ENCODE results near the gene NAGLU. TPM values are rescaled to one million over a fixed set of nuclear protein-coding genes. Genes with fewer than 3 reads are reported as not detected.
"Not testable (repeated sequence)": the region's sequence is repeated elsewhere in the genome, so short reads cannot be mapped to it uniquely, and the experiment has no call there.

The NAGLU gene
- total RNA-seq, 1 experiment from 2014 or later: 12.7 TPM

GRCh38 chr17:42544874-42545283 is 8.8 kb downstream of the NAGLU start:
- no peak for DNase-seq (ENCODE audit: low read depth)

GRCh38 chr17:42545755-42546505 is 9.9 kb downstream of the NAGLU start:
- DNase-seq (ENCODE audit: low read depth): not testable (repeated sequence)

- DNase-seq (ENCODE audit: low read depth): no peak
These were observed 11.0 kb downstream of the NAGLU start for GRCh38 chr17:42547001-42547461.

- no peak for DNase-seq (ENCODE audit: low read depth)
These were observed 11.6 kb downstream of the NAGLU start for GRCh38 chr17:42547698-42548069.

GRCh38 chr17:42548070-42548837 is 12.2 kb downstream of the NAGLU start:
- DNase-seq (ENCODE audit: low read depth): no peak

GRCh38 chr17:42548993-42549755 is 13.1 kb downstream of the NAGLU start:
- DNase-seq (ENCODE audit: low read depth): no peak

GRCh38 chr17:42552736-42553135 is 16.7 kb downstream of the NAGLU start, which contains the start of gene HSD17B1:
HSD17B1 (plus strand) TSS chr17:42552923; CDS start chr17:42552934, 11 bp downstream.
- not testable (repeated sequence) for DNase-seq (ENCODE audit: low read depth)

- DNase-seq (ENCODE audit: low read depth): no peak
These were observed 17.2 kb downstream of the NAGLU start for GRCh38 chr17:42553161-42553818.

GRCh38 chr17:42553866-42554249 is 17.8 kb downstream of the NAGLU start:
- DNase-seq (ENCODE audit: low read depth): no peak

- DNase-seq (ENCODE audit: low read depth): peak; percentile 74
These were observed 18.4 kb downstream of the NAGLU start for GRCh38 chr17:42554250-42555121.

- no peak for DNase-seq (ENCODE audit: low read depth)
These were observed 19.1 kb downstream of the NAGLU start for GRCh38 chr17:42555122-42555622.

GRCh38 chr17:42555961-42556617 is 20.0 kb downstream of the NAGLU start:
- not testable (repeated sequence) for DNase-seq (ENCODE audit: low read depth)

GRCh38 chr17:42559075-42559474 is 23.0 kb downstream of the NAGLU start:
- DNase-seq (ENCODE audit: low read depth): no peak

GRCh38 chr17:42560246-42560645 is 24.2 kb downstream of the NAGLU start:
- DNase-seq (ENCODE audit: low read depth): no peak

- DNase-seq (ENCODE audit: low read depth): peak; percentile 91
These were observed 25.9 kb downstream of the NAGLU start, which contains the start of gene COASY for GRCh38 chr17:42561897-42562387. COASY (plus strand) TSS chr17:42562148; CDS start chr17:42562623, 475 bp downstream.

GRCh38 chr17:42562388-42563142 is 26.5 kb downstream of the NAGLU start:
- no peak for DNase-seq (ENCODE audit: low read depth)

- DNase-seq (ENCODE audit: low read depth): no peak
These were observed 27.1 kb downstream of the NAGLU start for GRCh38 chr17:42563143-42563509.

- peak; percentile 75 for DNase-seq (ENCODE audit: low read depth)
These were observed 27.5 kb downstream of the NAGLU start for GRCh38 chr17:42563543-42563942.

GRCh38 chr17:42563950-42564349 is 27.9 kb downstream of the NAGLU start:
- no peak for DNase-seq (ENCODE audit: low read depth)

Data from RPMI7951 (cell line).